Upper lobe of left lung (tissue), 4 donors: ENCODE measurements around the gene MMS22L.

Experiments used
- CTCF ChIP-seq, 6 experiments: fragments of 450-650 bp in 4 of 6; fragments of 200-600 bp in 2 of 6; sonication (generic) in 2 of 6; IDR thresholded peaks; one replicate each; pipeline ENCODE4 v1.5.1; 2016 to 2019; ENCODE audit warnings: antibody characterized with exemption in 6 of 6
- POLR2A ChIP-seq, 4 donors: fragments of 450-650 bp; IDR thresholded peaks; one replicate each; pipeline ENCODE4 v1.5.1; 2016 to 2017; ENCODE audit warnings: antibody characterized with exemption in 4 of 4, mild to moderate bottlenecking in 2 of 4

GRCh38 chr6:97102145-97102790, 180.7 kb downstream of the MMS22L start:
- no peak for TF ChIP-seq POLR2A (IDR thresholded peaks at IDR 0.05)
- no peak for TF ChIP-seq CTCF (IDR thresholded peaks at IDR 0.05)
